ENCODE data around the gene TBX6.

DNA sequence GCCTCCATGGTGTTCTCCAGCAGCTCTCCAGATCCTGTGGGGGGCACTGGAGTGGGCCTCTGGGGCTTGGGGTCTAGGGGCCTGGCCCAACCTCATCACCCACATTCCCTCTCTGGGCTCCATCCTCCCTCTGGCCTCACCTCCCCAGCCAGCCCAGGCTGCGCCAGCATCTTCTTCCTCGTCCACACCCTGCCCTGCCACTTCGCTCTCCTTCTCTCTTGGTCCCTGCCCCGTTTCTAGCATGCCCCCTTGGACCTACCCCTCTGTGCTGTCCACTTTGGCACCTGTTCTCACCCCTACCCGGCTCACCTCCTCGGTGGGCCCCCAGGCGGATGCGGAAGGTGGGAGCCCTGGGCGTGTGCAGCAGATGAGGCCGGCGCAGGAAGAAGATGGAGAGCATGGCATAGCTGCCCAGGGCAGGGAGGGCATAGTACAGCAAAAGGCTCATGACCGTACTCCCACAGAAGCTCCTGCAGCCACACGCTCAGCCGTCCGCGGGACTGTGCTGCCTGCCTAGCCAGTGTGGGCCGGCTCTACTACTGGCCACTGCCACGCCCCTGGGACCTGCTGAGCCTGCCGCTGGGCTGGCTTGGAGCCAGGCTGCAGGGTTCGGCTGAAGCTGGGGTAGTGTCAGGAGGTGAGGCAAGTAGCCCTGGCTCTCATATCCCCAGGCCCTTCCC is 21.4 kb upstream of the TBX6 start, which contains the start of gene GDPD3:
- TF ChIP-seq FOS (IDR thresholded peaks at IDR 0.05; ENCODE audit: low read depth, low read length) (no peak), MXI1 (IDR thresholded peaks at IDR 0.05; ENCODE audit: borderline replicate concordance, low read depth, low read length) (no peak), RAD21 (IDR thresholded peaks at IDR 0.05; ENCODE audit: low read length) (no peak), CEBPB (IDR thresholded peaks at IDR 0.05; ENCODE audit: low read depth, low read length) (no peak), MAFK (IDR thresholded peaks at IDR 0.05; ENCODE audit: low read depth, low read length) (no peak), POLR2A (IDR thresholded peaks at IDR 0.05; ENCODE audit: low read depth, low read length) (no peak), BHLHE40 (IDR thresholded peaks at IDR 0.05; ENCODE audit: low read depth, low read length) (no peak), MAZ (IDR thresholded peaks at IDR 0.05; ENCODE audit: borderline replicate concordance, low read depth, low read length) (no peak), RFX5 (IDR thresholded peaks at IDR 0.05; ENCODE audit: low read depth, low read length) (no peak), CHD1 (IDR thresholded peaks at IDR 0.05; ENCODE audit: low read depth, low read length) (no peak), RCOR1 (IDR thresholded peaks at IDR 0.05; ENCODE audit: insufficient replicate concordance, low read length) (no peak)
- TF ChIP-seq, protein P1, sequence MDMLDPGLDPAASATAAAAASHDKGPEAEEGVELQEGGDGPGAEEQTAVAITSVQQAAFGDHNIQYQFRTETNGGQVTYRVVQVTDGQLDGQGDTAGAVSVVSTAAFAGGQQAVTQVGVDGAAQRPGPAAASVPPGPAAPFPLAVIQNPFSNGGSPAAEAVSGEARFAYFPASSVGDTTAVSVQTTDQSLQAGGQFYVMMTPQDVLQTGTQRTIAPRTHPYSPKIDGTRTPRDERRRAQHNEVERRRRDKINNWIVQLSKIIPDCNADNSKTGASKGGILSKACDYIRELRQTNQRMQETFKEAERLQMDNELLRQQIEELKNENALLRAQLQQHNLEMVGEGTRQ (IDR thresholded peaks at IDR 0.05; ENCODE audit: low read depth, low read length) = no peak
- TF ChIP-seq, protein P2, sequence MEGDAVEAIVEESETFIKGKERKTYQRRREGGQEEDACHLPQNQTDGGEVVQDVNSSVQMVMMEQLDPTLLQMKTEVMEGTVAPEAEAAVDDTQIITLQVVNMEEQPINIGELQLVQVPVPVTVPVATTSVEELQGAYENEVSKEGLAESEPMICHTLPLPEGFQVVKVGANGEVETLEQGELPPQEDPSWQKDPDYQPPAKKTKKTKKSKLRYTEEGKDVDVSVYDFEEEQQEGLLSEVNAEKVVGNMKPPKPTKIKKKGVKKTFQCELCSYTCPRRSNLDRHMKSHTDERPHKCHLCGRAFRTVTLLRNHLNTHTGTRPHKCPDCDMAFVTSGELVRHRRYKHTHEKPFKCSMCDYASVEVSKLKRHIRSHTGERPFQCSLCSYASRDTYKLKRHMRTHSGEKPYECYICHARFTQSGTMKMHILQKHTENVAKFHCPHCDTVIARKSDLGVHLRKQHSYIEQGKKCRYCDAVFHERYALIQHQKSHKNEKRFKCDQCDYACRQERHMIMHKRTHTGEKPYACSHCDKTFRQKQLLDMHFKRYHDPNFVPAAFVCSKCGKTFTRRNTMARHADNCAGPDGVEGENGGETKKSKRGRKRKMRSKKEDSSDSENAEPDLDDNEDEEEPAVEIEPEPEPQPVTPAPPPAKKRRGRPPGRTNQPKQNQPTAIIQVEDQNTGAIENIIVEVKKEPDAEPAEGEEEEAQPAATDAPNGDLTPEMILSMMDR (conservative IDR thresholded peaks at IDR 0.05; ENCODE audit: low read depth, low read length) = no peak
- TF ChIP-seq, protein P3, sequence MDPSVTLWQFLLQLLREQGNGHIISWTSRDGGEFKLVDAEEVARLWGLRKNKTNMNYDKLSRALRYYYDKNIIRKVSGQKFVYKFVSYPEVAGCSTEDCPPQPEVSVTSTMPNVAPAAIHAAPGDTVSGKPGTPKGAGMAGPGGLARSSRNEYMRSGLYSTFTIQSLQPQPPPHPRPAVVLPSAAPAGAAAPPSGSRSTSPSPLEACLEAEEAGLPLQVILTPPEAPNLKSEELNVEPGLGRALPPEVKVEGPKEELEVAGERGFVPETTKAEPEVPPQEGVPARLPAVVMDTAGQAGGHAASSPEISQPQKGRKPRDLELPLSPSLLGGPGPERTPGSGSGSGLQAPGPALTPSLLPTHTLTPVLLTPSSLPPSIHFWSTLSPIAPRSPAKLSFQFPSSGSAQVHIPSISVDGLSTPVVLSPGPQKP (IDR thresholded peaks at IDR 0.05; ENCODE audit: borderline replicate concordance, low read depth, low read length) = no peak
